Measurements from ENCODE around the gene CELF4.

Gene CELF4

GRCh38 chr18:37496568-37496967 is 69.0 kb downstream of the CELF4 start:
- TF ChIP-seq TAF1 (IDR thresholded peaks at IDR 0.05; ENCODE audit: low read depth, low read length) (no peak), PAX5 (IDR thresholded peaks at IDR 0.05; ENCODE audit: insufficient read depth, low read length, severe bottlenecking) (no peak), POLR2AphosphoS5 (IDR thresholded peaks at IDR 0.05; ENCODE audit: low read depth, low read length) (no peak), SPI1 (IDR thresholded peaks at IDR 0.05; ENCODE audit: low read depth, low read length) (no peak), POLR2A (IDR thresholded peaks at IDR 0.05; ENCODE audit: low read depth, low read length) (no peak), POU2F2 (IDR thresholded peaks at IDR 0.05; ENCODE audit: low read depth, low read length) (no peak)
- DNase-seq (ENCODE audit: insufficient read length, low spot score) (no peak), FAIRE-seq (no peak)

DNA sequence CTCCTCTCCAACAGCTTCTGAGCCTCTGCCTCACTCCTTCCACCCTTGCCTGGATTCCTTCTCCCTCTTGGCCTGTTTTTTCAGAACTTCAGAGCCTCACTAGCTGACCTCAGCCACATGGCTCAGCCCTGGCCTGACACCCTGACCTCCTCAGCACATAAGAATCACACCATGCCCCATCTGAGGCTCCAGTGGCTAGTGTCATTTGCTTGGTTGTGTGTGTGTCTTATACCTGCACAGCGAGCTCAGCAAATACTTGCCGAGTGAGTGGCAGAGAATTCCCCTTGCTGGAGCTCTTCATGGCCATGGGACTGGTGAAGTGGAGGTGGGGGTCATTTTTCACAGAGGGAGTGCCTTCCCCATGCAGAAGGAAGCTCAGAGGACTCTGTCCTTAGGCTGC is 70.2 kb downstream of the CELF4 start:
- DNase-seq (ENCODE audit: insufficient read length, low spot score) (no peak), FAIRE-seq (no peak)

DNA sequence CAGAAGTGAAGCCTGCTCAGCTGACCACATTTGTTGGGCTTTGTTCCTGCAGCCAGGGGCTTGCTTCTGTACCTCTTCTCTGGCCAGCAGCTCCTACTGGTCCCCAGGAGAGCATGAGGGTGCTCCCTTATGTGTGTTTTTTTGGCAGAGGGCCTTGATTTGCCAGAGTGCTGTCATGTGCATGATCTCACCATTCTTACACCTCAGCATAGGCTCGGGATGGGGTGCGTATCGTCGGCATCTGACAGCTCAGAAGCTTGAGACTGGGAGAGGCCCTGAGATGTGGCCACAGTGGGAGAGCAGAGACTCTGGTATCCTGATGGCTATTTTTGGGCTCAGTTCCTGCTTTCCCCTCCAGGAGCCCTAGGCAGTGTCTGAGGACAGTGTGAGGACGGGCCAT is 71.2 kb downstream of the CELF4 start:
- no peak for TF ChIP-seq POLR2AphosphoS5 (IDR thresholded peaks at IDR 0.05; ENCODE audit: low read depth, low read length)
- DNase-seq (ENCODE audit: insufficient read length, low spot score) = no peak
- no peak for FAIRE-seq

More for the DNA sequence above, 70.2 kb downstream of the CELF4 start:
- TF ChIP-seq POLR2AphosphoS5 (IDR thresholded peaks at IDR 0.05; ENCODE audit: low read depth, low read length) (no peak), POU2F2 (IDR thresholded peaks at IDR 0.05; ENCODE audit: low read depth, low read length) (no peak), POLR2A (IDR thresholded peaks at IDR 0.05; ENCODE audit: low read depth, low read length) (no peak), PAX5 (IDR thresholded peaks at IDR 0.05; ENCODE audit: insufficient read depth, low read length, severe bottlenecking) (no peak), TAF1 (IDR thresholded peaks at IDR 0.05; ENCODE audit: low read depth, low read length) (no peak), SPI1 (IDR thresholded peaks at IDR 0.05; ENCODE audit: low read depth, low read length) (no peak)

- DNase-seq (ENCODE audit: insufficient read length, low spot score) = no peak
- TF ChIP-seq TAF1 (IDR thresholded peaks at IDR 0.05; ENCODE audit: low read depth, low read length) (no peak), PAX5 (IDR thresholded peaks at IDR 0.05; ENCODE audit: insufficient read depth, low read length, severe bottlenecking) (no peak), POLR2A (IDR thresholded peaks at IDR 0.05; ENCODE audit: low read depth, low read length) (no peak), POLR2AphosphoS5 (IDR thresholded peaks at IDR 0.05; ENCODE audit: low read depth, low read length) (no peak), POU2F2 (IDR thresholded peaks at IDR 0.05; ENCODE audit: low read depth, low read length) (no peak), SPI1 (IDR thresholded peaks at IDR 0.05; ENCODE audit: low read depth, low read length) (no peak)
- no peak for FAIRE-seq
Observed at GRCh38 chr18:37493352-37493935, 72.2 kb downstream of the CELF4 start.

DNA sequence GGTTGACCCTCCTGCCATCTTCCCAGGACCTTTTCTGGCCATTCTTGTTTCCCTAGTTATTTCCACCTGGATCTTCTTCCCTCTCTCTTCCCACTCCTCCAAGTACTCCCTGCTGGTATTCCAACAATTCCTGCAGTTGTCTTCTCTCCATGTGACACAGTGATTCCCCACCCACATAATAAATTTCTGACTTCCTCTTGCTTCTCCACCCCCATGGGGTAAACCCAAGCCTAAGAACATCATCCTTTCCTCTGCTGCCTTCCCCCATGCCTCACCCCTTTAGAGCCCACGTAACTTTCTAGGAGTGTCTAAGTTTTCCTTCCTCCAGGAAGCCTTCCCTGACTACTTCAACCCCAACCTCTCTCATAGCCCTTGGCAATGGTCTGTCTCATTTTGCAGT is 72.6 kb downstream of the CELF4 start:
- FAIRE-seq = no peak
- TF ChIP-seq TAF1 (IDR thresholded peaks at IDR 0.05; ENCODE audit: low read depth, low read length) (no peak), POLR2AphosphoS5 (IDR thresholded peaks at IDR 0.05; ENCODE audit: low read depth, low read length) (no peak), POLR2A (IDR thresholded peaks at IDR 0.05; ENCODE audit: low read depth, low read length) (no peak), POU2F2 (IDR thresholded peaks at IDR 0.05; ENCODE audit: low read depth, low read length) (no peak), SPI1 (IDR thresholded peaks at IDR 0.05; ENCODE audit: low read depth, low read length) (no peak), PAX5 (IDR thresholded peaks at IDR 0.05; ENCODE audit: insufficient read depth, low read length, severe bottlenecking) (no peak)
- DNase-seq (ENCODE audit: insufficient read length, low spot score) = no peak

DNA sequence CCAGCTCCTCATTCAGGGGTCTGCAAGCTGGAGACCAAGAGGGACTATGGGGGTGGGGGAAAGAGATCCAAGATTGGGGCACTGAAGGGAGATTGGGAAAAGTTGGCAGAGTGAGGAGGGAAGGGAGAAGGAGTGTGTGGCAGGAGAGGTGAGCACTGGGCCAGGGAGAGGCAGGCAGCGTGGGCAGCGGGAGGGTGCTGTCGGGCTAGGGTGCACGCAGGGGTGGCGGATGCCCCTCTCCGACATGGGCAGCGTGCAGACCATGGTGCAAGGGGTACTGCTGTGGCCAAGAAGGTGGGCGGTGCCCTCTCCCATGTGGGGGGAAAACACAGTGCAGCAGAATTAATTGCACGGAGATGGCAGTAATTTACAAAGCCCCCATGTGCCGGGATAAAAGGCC is 74.1 kb downstream of the CELF4 start:
- no peak for TF ChIP-seq POLR2AphosphoS5 (IDR thresholded peaks at IDR 0.05; ENCODE audit: low read depth, low read length)
- no peak for TF ChIP-seq TAF1 (IDR thresholded peaks at IDR 0.05; ENCODE audit: low read depth, low read length)
- no peak for TF ChIP-seq POU2F2 (IDR thresholded peaks at IDR 0.05; ENCODE audit: low read depth, low read length)
- no peak for TF ChIP-seq PAX5 (IDR thresholded peaks at IDR 0.05; ENCODE audit: insufficient read depth, low read length, severe bottlenecking)
- TF ChIP-seq POLR2A (IDR thresholded peaks at IDR 0.05; ENCODE audit: low read depth, low read length) = no peak
- TF ChIP-seq SPI1 (IDR thresholded peaks at IDR 0.05; ENCODE audit: low read depth, low read length) = no peak
- no peak for FAIRE-seq
- no peak for DNase-seq (ENCODE audit: insufficient read length, low spot score)

DNA sequence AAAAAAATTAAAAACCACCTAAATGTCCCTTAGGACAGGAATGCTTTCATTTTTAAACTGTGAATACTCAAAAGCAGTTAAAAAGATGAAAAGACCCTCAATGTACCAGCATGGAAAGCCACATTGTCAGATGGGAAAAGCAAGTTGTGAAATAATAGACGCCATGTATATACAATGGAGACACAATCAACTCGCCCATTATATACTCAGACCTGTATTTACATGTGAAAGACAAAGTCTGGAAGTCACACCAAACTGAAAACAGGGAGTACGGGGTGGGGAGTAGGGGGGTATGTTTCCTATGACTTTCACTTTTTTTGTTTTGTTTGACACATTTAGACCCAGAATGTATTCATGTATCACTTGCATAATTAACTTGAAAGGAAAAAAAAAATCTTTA is 75.6 kb downstream of the CELF4 start:
- no peak for FAIRE-seq
- TF ChIP-seq POLR2A (IDR thresholded peaks at IDR 0.05; ENCODE audit: low read depth, low read length) (no peak), SPI1 (IDR thresholded peaks at IDR 0.05; ENCODE audit: low read depth, low read length) (no peak), PAX5 (IDR thresholded peaks at IDR 0.05; ENCODE audit: insufficient read depth, low read length, severe bottlenecking) (no peak), POLR2AphosphoS5 (IDR thresholded peaks at IDR 0.05; ENCODE audit: low read depth, low read length) (no peak), POU2F2 (IDR thresholded peaks at IDR 0.05; ENCODE audit: low read depth, low read length) (no peak), TAF1 (IDR thresholded peaks at IDR 0.05; ENCODE audit: low read depth, low read length) (no peak)

GRCh38 chr18:37489011-37489410 is 76.6 kb downstream of the CELF4 start:
- DNase-seq (ENCODE audit: insufficient read length, low spot score) = no peak
- FAIRE-seq = no peak

More for the DNA sequence above, 75.6 kb downstream of the CELF4 start:
- no peak for DNase-seq (ENCODE audit: insufficient read length, low spot score)

GRCh38 chr18:37487400-37487867 is 78.2 kb downstream of the CELF4 start:
- DNase-seq (ENCODE audit: insufficient read length, low spot score) (no peak), FAIRE-seq (no peak)
- TF ChIP-seq POLR2AphosphoS5 (IDR thresholded peaks at IDR 0.05; ENCODE audit: low read depth, low read length) (no peak), POU2F2 (IDR thresholded peaks at IDR 0.05; ENCODE audit: low read depth, low read length) (no peak), TAF1 (IDR thresholded peaks at IDR 0.05; ENCODE audit: low read depth, low read length) (no peak), SPI1 (IDR thresholded peaks at IDR 0.05; ENCODE audit: low read depth, low read length) (no peak), PAX5 (IDR thresholded peaks at IDR 0.05; ENCODE audit: insufficient read depth, low read length, severe bottlenecking) (no peak), POLR2A (IDR thresholded peaks at IDR 0.05; ENCODE audit: low read depth, low read length) (no peak)

More at GRCh38 chr18:37489011-37489410, 76.6 kb downstream of the CELF4 start:
- TF ChIP-seq SPI1 (IDR thresholded peaks at IDR 0.05; ENCODE audit: low read depth, low read length) (no peak), POLR2A (IDR thresholded peaks at IDR 0.05; ENCODE audit: low read depth, low read length) (no peak), PAX5 (IDR thresholded peaks at IDR 0.05; ENCODE audit: insufficient read depth, low read length, severe bottlenecking) (no peak), POLR2AphosphoS5 (IDR thresholded peaks at IDR 0.05; ENCODE audit: low read depth, low read length) (no peak), TAF1 (IDR thresholded peaks at IDR 0.05; ENCODE audit: low read depth, low read length) (no peak), POU2F2 (IDR thresholded peaks at IDR 0.05; ENCODE audit: low read depth, low read length) (no peak)

- FAIRE-seq (no peak), DNase-seq (ENCODE audit: insufficient read length, low spot score) (no peak)
- TF ChIP-seq SPI1 (IDR thresholded peaks at IDR 0.05; ENCODE audit: low read depth, low read length) (no peak), POLR2AphosphoS5 (IDR thresholded peaks at IDR 0.05; ENCODE audit: low read depth, low read length) (no peak)
Observed at GRCh38 chr18:37486848-37487247, 78.8 kb downstream of the CELF4 start.

Measured in GM12891 (cell line).